ENCODE measurements around the gene HMCN2.

Gene HMCN2, protein sequence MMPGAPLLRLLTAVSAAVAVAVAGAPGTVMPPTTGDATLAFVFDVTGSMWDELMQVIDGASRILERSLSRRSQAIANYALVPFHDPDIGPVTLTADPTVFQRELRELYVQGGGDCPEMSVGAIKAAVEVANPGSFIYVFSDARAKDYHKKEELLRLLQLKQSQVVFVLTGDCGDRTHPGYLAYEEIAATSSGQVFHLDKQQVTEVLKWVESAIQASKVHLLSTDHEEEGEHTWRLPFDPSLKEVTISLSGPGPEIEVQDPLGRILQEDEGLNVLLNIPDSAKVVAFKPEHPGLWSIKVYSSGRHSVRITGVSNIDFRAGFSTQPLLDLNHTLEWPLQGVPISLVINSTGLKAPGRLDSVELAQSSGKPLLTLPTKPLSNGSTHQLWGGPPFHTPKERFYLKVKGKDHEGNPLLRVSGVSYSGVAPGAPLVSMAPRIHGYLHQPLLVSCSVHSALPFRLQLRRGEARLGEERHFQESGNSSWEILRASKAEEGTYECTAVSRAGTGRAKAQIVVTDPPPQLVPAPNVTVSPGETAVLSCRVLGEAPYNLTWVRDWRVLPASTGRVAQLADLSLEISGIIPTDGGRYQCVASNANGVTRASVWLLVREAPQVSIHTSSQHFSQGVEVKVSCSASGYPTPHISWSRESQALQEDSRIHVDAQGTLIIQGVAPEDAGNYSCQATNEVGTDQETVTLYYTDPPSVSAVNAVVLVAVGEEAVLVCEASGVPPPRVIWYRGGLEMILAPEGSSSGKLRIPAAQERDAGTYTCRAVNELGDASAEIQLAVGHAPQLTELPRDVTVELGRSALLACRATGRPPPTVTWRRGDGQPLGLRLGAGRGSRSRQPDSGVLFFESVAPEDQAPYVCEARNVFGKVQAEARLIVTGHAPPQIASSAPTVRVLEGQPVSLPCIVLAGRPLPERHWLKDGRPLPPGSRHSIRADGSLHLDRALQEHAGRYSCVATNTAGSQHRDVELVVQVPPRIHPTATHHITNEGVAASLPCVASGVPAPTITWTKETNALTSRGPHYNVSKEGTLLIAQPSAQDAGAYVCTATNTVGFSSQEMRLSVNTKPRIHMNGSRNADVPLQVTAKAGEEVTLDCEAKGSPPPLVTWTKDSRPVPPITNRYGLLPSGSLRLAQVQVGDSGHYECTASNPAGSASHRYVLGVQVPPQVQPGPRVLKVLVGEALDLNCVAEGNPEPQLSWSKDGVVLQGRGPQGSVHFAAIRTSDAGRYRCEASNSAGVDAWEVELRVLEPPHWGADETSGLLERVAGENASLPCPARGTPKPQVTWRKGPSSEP (N-terminal part only)

DNA sequence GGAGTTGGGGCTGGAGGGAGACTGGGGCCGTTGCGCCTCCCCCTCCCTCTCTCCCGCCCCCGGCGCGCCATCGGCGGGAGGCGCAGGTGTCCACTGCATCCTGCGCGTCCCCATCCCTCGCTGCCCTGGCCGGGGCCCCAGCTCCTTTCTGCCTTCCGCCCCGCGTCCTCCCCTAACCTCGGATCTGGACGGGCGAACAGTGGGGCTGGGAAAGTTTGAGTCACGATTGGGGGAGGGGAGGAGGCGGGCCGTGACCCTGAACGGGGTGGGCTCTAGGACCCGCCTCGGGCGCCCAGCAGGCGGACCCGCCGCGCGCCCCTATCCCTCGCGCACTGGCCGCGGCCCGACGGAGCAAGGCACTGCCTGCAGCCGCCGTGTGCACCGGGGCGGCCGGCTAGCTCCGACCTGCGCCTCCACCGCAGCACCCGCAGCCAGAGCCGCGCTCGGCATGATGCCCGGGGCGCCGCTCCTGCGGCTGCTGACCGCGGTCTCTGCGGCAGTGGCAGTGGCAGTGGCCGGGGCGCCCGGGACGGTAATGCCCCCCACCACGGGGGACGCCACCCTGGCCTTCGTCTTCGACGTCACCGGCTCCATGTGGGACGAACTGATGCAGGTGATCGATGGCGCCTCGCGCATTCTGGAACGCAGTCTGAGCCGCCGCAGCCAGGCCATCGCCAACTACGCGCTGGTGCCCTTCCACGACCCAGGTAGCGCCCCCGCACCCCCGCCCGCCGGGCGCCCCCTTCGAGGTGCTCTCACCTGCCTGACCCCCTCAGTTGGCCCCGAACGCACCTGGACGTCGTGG is at the start of gene HMCN2:
TSS of gene HMCN2 (plus strand) at position 330 of the 805 bp plus-strand sequence. CDS start at position 449, 119 bp downstream.
- DNase-seq: no peak

DNA sequence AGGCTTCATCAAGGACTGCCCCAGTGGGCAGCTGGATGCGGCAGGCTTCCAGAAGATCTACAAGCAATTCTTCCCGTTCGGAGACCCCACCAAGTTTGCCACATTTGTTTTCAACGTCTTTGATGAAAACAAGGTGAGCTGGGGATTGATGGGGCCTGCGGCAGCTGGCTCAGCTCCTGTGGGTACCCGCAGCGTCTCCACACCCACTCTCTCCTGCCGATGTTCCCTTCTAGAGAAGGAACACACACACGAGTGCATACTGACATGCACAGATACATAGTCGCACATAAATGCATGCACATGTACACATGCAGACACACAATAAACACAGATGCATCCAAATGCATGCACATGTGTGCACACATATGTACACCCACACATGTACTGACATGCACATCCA is 47.7 kb upstream of the HMCN2 start:
- no peak for DNase-seq

DNA sequence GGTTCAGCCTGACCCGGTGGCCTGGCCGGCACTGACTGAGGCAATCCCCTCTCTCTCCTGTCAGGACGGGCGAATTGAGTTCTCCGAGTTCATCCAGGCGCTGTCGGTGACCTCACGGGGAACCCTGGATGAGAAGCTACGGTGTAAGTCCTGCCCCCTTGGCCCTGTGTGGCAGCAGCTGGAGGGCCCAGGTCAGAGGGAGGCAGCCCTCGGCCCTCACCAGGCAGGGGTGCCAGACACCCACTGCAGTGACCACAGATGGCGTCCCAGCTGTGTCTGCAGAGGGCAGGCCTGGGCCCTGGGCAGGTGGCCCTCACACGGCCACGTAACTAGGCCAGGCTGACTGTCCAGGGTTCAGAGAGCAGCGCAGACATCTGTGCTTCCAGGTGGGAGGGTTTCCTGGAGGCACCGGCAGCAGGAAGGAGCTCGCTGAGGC is 45.9 kb upstream of the HMCN2 start:
- DNase-seq: no peak

DNA sequence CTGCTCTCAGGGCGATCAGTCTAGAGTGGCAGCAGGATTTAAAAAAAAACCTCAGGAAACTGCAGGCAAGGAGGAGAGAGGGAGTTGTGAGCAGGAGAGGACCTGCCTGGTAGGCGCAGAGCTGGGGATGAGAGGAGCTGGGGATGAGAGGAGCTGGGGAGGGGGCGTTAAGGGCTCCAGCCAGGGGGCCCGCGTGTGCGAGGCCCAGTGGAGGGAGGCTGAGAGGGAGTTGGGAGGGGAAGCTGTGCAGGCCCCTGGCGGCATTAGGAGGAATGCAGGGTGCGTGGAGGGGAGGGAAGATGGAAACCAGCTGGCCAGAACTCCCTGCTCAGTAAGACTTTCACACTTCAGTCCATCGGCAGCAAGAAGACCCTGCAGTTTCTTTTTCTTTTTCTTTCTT is 45.2 kb upstream of the HMCN2 start:
- DNase-seq: no peak

DNA sequence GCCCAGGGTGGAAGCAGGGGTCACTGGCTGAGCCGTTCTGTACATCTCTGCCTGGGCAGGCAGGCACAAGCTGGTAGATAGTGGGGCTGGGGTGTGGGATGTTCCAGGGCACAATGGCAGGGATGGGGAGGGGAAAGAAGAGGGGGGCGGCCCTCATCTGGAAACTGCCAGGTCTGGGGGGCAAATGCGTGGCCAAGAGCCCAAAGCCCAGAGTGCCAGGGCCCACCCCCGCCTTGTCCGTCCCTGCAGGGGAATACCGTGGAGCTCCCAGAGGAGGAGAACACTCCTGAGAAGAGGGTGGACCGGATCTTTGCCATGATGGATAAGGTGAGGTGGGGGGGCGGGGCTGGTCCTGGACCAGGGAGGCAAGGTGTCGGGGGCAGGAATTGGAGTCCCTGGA is 42.7 kb upstream of the HMCN2 start:
- no peak for DNase-seq

DNA sequence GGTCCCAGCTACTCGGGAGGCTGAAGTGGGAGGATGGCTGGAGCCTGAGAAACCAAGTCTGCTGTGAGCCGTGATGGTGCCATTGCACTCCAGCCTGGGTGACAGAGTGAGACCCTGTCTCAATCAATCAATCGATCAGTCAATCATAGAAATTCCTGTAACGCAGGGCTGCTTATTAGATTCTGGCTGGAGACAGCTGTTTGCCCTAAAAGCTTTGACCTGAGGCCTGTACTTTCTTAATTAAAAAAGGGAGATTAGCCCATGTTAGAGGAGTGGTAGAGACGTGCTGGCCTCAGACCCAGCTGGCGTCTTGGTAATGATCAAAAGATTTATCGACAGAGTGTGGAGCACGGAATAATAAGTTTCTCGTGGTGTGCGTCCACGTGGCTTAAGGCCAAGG is 40.5 kb upstream of the HMCN2 start:
- no peak for DNase-seq

DNA sequence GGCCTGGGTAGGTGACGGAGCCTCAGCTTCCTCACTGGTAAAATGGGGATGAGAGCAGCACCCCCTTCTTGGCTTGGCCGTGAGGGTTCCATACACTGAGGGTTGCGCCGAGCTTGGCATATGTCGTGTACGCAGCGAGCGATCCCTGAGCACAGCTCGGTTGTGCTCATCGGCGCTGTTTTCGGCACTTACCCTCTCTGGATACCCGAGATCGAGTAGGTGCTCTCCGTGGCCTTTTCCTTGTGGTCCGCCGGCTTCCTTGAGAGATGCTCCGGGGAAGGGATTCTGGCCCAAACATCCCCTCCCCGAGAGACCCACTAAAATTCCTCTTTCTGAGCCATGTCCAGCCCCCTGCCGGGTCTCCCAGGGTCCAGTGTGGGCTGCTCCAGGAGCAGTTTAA is 40.0 kb upstream of the HMCN2 start:
- no peak for DNase-seq

DNA sequence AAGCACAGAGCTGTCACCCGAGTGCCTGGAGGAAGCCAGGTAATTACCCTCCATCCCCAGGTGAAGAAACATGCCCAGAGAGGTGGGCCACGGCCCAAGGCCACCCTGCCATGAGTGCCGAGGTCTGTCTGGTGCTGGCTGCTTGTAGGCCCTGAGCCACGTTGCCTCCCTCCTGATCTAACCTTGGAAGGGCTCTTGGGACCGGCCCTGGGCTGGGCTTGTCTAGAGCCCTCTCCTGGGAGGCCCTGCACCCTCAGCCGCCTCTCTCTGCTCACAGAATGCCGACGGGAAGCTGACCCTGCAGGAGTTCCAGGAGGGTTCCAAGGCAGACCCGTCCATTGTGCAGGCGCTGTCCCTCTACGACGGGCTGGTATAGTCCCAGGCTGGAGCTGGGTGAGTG is 39.4 kb upstream of the HMCN2 start:
- DNase-seq: no peak

DNA sequence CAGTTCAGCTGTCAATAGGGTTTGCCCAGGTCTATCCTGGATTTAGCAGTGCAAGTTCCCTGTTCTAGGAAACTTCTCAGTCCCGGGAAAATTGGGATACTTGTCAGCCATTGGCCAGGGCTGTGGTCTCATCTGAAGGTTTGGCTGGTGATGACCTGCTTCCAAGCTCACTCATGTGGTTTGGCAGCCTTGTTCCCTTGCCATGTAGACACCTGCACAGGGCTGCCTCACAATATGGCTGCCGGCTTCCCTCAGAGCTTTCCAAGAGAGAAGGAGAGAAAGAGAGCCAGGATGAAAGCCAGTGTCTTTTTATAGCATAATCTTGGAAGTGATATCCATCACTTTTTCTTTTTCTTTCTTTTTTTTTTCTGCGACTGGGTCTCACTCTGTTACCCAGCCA is 37.7 kb upstream of the HMCN2 start:
- DNase-seq: no peak

DNA sequence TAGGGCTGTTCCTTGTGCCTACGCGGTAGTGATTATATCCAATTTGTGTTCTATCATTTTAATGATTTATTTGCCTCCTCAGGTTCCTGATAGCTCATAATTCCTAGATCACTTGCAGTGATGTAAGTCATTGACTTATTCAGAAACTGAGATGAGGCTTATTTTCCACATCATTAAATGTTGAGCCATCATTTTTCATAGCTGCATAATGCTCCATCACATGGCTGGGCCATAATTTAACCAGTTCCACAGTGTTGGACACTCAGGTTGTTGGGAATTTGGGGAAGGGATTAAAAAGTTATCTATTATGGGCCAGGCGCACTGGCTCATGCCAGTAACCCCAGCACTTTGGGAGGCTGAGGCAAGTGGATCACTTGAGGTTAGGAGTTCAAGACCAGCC is 35.8 kb upstream of the HMCN2 start:
- DNase-seq: no peak

DNA sequence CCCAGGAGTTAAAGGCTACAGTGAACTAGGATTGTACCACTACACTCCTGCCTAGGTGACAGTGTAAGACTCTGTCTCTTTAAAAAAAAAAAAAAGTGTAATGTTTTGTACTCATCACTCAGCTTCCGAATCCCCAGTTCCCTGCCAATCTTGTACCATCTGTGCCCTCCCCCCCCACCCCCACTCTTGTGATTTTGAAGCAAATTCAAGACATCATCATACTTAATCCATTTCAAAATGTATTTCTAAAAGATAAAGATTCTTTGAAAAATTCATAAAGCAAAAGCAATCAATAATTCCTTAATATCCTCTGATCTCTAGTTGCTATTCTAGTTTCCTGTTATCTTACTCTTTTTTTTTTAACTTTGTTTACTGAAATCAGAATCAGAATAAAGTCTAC is 34.9 kb upstream of the HMCN2 start:
- DNase-seq: no peak

DNA sequence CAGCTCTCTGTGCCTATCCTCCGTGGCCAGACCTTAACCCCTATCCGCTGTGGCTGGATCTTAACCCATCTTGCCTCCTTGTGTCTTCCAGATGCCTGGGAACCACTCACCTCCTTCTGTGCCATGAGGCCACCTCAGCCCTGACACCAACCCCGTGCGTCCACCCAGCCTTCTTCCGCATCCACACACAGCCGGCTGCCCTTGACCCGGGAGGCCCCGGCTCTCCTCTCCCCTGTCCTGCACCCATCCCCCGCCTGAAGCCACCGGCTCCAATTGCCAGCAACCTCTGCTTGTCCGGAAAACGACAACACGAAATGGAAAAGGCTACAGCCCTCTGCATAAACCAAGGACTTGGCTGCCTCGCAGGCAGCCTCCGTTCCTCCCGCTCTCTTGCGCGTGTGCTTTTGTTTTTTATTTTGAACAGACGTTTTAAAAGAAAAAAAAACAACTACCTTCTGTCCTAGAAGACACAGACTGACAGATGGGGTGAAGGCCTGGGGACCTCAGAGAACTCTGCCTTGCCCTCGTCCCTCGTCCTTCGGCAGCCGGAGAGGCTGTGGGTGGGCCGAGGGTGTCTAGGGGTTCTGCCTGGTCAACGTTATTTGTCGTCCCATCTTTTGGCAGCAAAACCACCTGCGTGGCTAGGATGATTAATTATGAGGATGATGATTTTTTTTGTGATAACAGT is 32.5 kb upstream of the HMCN2 start:
- no peak for DNase-seq

DNA sequence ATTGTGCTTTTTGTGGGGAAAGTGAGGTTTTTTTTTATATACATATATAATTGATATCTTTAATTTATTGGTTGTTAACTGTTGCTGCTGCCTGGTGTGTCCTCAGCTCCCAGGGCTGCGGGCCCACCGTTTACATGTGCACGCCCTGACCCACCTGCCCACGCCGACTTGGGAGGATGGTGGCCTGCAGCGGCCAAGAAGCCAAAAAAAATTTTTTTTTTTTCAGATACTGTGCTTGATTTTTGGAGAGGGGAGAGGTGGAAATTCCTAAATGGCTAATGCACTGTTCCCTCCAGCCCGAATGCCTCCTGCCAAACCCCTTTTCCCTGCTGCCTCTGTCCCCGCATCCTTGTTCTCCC is 32.0 kb upstream of the HMCN2 start:
- DNase-seq: no peak

DNA sequence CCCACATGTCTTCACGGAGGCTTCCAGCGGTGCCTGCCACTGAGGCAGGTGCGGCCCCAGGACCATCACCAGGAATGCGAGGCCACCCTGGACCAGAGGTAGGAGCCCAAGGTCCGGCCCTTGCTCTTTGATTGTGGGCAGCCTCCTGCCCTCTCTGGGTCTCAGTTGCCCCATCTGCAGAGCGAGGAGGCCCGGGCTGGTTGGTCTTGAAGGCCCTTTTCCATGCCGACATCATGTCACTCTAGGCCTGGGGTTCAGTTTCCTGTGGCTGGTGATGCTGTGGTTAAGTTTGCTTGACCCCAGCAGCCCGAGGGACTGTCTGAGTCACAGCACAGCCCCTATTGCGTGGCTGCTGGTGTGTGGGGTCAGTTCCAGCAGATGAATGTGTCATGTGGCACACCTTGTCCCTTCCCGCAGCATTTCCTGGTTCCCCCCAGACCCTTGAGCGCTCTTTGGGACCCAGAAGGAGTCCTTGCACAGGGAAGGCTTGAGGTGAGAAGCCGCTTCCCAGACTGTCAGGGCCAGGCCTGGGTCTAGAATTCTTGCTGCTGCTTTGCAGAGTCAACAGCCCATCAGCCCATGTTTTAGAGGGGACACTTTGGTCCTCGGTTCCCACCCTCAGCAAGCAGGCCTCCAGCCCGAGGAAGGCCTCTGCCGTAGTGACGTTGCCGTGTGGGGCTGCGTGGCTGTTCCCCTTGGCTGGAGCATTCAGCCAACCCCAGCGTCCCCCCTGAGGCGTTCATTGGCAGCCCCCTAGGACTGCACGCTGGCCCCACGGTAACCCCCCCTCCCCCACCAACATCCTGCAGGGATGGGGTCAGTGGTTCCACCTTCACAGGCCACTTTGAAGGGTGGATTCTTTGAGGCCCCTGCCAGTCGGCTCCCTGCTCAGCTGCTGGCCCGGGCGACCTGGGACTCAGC is 31.0 kb upstream of the HMCN2 start:
- DNase-seq: peak; percentile 71

DNA sequence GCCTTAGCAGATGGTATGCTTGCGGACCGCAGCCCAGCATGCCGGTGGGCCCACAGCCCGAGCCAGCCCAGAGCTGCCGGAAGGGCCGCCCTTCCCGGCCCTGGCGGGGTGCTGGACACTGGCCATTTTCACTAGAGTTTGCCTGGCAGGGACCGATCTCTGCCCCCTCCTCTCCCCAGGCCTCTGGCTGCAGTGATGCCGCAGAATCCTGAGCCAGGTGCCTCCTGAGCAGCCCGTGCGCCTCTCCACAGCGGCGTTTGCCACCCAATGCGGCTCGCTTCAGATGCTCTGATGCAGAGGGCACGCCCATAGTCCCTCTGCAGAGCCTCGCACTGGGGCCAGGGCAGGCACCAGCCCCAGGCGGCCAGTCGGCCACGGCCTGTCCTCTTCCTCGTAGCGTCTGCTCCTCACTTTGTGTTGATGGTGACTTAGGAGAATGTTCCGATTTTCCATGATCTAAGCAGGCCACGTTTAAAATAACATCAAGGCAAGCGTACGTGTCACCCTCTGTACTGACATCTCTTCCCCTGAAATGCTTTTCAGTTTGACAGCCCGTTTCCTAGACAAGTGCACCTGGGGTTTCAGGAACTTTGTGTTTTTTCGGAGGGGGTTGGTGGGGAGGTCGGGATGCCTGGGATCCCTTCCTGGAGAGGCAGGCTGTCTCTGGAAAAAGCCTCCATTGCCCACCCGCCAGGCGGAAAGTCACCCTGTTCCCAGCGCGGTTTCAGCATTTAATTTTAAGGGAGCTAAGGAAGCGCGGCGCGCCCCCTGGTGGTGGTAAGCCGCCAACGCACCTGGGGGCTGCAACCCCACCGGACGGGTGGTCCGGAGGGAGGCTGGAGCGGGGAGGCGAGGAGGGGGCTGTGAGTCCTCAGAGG is 29.8 kb upstream of the HMCN2 start:
- peak; percentile 57 for DNase-seq

DNA sequence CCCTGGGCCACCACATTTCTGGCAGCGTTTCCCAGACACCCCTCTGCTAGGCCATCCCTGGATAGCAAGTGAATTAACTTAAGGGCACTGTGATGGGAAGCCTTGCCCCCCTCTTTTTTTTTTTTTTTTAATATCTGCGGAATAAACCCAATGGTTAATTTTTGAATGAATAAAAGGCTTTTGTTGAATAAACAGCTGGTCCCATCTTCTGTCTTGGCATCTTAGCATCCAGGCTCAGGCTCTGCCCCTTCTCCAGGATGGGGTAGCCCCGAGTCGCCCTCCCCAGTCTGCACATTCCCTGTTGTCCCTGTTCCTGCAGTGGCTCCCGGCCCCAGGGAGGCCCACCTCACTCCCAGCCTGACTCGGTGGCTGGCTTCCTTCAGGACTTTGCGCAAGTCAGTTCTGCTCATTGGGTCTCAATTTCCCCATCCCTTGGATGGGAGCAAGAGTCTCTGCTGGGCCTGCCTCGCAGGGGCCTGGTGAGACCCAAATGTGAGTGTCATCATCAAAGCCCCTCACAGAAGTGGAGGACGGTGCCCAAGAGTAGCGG is 29.0 kb upstream of the HMCN2 start:
- DNase-seq: no peak

DNA sequence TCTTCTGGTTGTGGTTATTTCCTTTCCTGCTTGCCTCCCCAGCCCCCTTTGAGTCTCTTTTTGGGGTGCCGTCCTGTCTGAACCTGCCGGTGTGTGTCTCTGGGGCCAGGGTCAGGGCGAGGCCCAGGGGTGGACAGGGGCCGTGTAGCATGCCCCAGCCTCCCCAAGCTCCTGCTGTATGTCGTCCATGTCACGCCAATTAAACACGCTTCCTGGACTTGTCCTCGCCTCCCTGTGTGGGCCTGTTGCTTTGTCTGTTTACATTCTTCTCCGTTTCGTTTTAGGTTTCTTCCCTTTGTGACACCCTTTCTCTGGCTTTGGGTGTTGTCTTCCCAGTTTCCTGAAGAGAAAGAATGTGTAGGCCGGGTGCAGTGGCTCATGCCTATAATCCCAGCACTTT is 28.5 kb upstream of the HMCN2 start:
- DNase-seq: no peak

DNA sequence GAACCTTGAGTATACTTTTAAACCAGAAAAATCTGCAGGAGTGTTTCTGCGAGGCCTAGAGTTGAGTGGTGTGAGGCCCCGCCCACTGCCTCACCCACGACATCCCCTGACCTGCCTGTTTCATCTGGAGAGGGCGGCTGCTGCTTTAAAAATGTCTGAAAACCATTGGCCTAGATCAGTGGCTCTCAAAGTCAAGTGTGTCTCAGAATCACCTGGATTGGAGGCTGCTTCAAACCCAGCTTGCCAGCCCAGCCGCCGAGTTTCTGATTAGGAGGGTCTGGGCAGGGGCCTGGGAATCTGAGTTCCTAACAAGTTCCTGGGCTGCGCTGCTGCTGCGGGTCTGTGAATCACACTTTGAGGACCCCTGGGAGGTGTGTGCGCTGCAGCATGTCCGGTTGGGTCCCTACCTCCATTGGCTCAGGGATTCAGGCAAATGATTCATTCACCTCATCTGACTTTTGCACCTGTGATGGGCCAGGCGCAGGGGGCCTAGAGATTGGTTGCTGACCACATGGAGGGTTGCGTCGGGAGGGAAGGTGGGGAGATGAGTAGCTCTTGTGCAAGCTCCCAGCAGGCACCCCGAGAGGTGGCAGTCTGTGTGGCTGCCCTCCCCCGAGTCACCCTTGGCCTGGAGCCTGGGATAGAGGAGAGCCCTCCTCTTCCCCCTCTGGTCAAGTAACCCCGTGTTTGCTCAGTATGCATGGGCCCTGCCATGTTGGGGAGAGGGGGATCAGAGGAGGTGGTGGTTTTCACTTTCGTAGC is 27.6 kb upstream of the HMCN2 start:
- no peak for DNase-seq

DNA sequence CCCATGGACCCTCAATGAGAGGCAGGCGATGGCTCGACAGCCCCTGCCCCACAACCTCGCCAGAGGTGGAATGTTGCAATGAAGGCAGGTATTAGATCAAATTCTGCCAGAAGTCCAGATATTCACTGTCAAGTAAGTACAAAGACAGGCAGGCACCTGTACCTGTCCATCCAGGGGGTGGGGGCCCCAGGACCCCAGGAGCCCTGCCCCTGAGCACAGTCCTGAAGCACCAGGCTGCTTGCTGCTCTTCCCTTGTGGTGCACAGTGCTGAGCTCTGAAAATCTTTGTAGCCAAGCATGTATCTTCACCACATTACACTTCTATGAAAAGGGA is 26.2 kb upstream of the HMCN2 start:
- DNase-seq: no peak
